Lower leg skin (tissue), 3 donors: ENCODE measurements around the gene ANXA6.

ENCODE experiments used
- POLR2A ChIP-seq, 2 donors: fragments of 450-650 bp; IDR thresholded peaks; one replicate each; pipeline ENCODE4 v1.6.1; 2016 to 2017; ENCODE audit warnings: antibody characterized with exemption in 2 of 2, mild to moderate bottlenecking in 1 of 2, moderate library complexity in 1 of 2
- TF ChIP-seq, protein P1 (sequence below), 3 donors: fragments of 450-650 bp; IDR thresholded peaks; one replicate each; pipeline ENCODE4 v1.5.1; 2016; ENCODE audit warnings: antibody characterized with exemption in 3 of 3, mild to moderate bottlenecking in 3 of 3, moderate library complexity in 2 of 3

DNA sequence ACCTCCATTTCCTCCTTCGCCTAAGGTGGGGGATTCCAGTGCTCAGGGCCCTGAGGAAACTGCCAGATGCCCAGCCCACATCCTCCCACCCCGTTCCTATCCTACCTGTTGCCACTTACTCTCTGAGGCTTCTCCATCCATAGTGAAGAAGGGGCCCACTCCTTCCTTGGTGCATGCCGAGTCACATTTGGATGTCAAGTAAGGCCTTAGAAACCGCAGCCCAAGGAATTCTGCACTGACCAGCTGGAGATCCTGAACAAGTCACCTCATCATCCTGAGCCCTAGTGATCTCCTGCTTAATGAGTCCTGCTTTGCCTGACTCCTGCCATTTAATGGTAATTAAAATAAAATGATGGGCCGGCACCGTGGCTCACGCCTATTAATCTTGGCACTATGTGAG lies 70.1 kb downstream of the ANXA6 start:
- TF ChIP-seq, protein P1, sequence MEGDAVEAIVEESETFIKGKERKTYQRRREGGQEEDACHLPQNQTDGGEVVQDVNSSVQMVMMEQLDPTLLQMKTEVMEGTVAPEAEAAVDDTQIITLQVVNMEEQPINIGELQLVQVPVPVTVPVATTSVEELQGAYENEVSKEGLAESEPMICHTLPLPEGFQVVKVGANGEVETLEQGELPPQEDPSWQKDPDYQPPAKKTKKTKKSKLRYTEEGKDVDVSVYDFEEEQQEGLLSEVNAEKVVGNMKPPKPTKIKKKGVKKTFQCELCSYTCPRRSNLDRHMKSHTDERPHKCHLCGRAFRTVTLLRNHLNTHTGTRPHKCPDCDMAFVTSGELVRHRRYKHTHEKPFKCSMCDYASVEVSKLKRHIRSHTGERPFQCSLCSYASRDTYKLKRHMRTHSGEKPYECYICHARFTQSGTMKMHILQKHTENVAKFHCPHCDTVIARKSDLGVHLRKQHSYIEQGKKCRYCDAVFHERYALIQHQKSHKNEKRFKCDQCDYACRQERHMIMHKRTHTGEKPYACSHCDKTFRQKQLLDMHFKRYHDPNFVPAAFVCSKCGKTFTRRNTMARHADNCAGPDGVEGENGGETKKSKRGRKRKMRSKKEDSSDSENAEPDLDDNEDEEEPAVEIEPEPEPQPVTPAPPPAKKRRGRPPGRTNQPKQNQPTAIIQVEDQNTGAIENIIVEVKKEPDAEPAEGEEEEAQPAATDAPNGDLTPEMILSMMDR (IDR thresholded peaks at IDR 0.05) = no peak
- no peak for TF ChIP-seq POLR2A (IDR thresholded peaks at IDR 0.05)
